Smooth muscle cell (in vitro differentiated cells): Measurements from ENCODE around the gene KCNJ11. TPM values are rescaled to one million over a fixed set of nuclear protein-coding genes. Genes with fewer than 3 reads are reported as not detected.

Experiments used
- DNase-seq: peaks from one replicate; lab custom pipeline; 2025; ENCODE audit not compliant: unreplicated experiment; lab: John Stamatoyannopoulos, UW
- H2AFZ ChIP-seq: fragments of 200-600 bp; sonication (generic); 2 replicates; pipeline ENCODE4 v1.6.0; 2016; ENCODE audit warnings: antibody characterized with exemption, low read depth, mild to moderate bottlenecking
- H3F3A ChIP-seq: fragments of 200-600 bp; sonication (generic); 2 replicates; pipeline ENCODE4 v1.6.0; 2017; ENCODE audit warnings: antibody characterized with exemption, low read depth
- H3K27ac ChIP-seq: fragments of 200-600 bp; sonication (generic); 2 replicates; pipeline ENCODE4 v1.5.1; 2016; ENCODE audit warnings: low read depth, mild to moderate bottlenecking
- H3K27me3 ChIP-seq: fragments of 200-600 bp; sonication (generic); 2 replicates; pipeline ENCODE4 v1.6.1; 2016; ENCODE audit warnings: low read depth, mild to moderate bottlenecking
- H3K36me3 ChIP-seq: fragments of 200-600 bp; sonication (generic); 2 replicates; pipeline ENCODE4 v1.5.1; 2016; ENCODE audit warnings: low read depth
- H3K4me1 ChIP-seq: fragments of 200-600 bp; sonication (generic); 2 replicates; pipeline ENCODE4 v1.5.1; 2016; ENCODE audit warnings: low read depth
- H3K4me2 ChIP-seq: fragments of 200-600 bp; sonication (generic); 2 replicates; pipeline ENCODE4 v1.6.0; 2016; ENCODE audit warnings: mild to moderate bottlenecking
- H3K4me3 ChIP-seq: fragments of 200-600 bp; sonication (generic); 2 replicates; pipeline ENCODE4 v1.5.1; 2016; ENCODE audit warnings: mild to moderate bottlenecking
- H3K79me2 ChIP-seq: fragments of 200-600 bp; sonication (generic); 2 replicates; pipeline ENCODE4 v1.6.0; 2016; ENCODE audit warnings: low read depth, mild to moderate bottlenecking
- H3K9ac ChIP-seq: fragments of 200-600 bp; sonication (generic); 2 replicates; pipeline ENCODE4 v1.6.0; 2016; ENCODE audit warnings: low read depth
- H3K9me3 ChIP-seq: fragments of 200-600 bp; sonication (generic); replicated peaks from 2 replicates; pipeline ENCODE4 v1.5.1; 2016; ENCODE audit warnings: low read depth
- H4K20me1 ChIP-seq: fragments of 200-600 bp; sonication (generic); 2 replicates; pipeline ENCODE4 v1.6.0; 2016; ENCODE audit warnings: low read depth
- WGBS: methylation state at CpG from one replicate; pipeline ENCODE4 v1.1.7; 2016; ENCODE audit warnings: low lambda C conversion rate; 5-methylcytosine and 5-hydroxymethylcytosine counted together
- polyA plus RNA-seq: library from polyadenylated mRNA; unstranded; fragments of >200 nt; fragmentation: Nextera tagmentation; extraction: Ambion mirVana; gene quantifications from 2 replicates; pipeline ENCODE4 v1.2.1, GENCODE V29; 2016
- total RNA-seq: library from RNA; depleted of rRNA; stranded (reverse); fragments of >200 nt; gene quantifications from 2 replicates; pipeline ENCODE4 v1.2.3, GENCODE V29; 2014
- TF ChIP-seq, protein P1 (sequence below): fragments of 200-600 bp; sonication (generic); IDR thresholded peaks from 2 replicates; pipeline ENCODE4 v1.5.1; 2017; ENCODE audit warnings: borderline replicate concordance, mild to moderate bottlenecking, antibody characterized with exemption; ENCODE audit not compliant: insufficient read depth, poor library complexity, severe bottlenecking

KCNJ11 gene
- total RNA-seq, result 0.22 TPM in 1 of 2 replicates, not detected in the other
- polyA plus RNA-seq, result not detected in 2 replicates

DNA sequence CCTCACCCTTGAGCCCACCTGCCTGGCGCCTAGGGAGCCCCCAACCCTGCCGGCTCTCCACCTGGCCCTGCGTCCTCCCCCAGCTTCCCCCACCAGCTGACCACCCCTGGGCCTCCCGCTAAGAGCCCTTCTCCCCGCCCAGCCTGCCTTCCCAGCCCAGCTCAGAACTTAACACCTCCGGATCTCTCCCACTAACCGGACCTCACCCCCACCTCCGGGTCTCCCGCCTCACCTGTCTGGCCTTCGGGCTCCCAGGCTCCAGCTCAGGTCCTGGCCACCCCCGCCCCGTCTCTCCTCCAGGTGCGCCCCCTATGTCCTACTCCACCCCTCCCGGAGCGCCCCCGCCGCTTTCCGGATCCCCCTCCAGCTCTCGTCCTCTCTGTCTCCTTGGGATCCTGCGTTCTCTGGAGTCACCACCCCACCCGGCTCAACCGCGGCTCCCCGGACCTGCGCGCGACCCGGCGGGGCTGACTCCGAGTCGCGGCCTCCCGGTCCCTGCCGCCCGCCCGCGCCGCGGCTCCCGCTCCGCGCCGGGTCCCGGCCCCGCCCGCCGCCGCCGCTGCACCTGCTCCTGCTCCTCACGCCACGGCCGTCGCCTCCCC is at the start of gene KCNJ11:
Gene KCNJ11, minus strand, starts transcription at position 51 of the 602 bp plus-strand sequence. CDS start 568 bp downstream, outside the sequence.
- Histone ChIP-seq H3K4me2 (peak within 1 kb of the TSS; percentile 81), H3K27ac (no peak within 1 kb of the TSS), H2AFZ (no peak within 1 kb of the TSS), H3K4me1 (no peaks in the 10 kb centered on the region), H3K27me3 (peaks cover 38% of the 10 kb centered on the region), H3K9ac (no peak within 1 kb of the TSS), H3K9me3 (no peaks in the 10 kb centered on the region), H3K4me3 (peak within 1 kb of the TSS; percentile 53), H3K36me3 (no peaks in the 10 kb centered on the region), H4K20me1 (no peaks in the 10 kb centered on the region), H3K79me2 (no peaks in the 10 kb centered on the region), H3F3A (no peaks in the 10 kb centered on the region)
- TF ChIP-seq, protein P1, sequence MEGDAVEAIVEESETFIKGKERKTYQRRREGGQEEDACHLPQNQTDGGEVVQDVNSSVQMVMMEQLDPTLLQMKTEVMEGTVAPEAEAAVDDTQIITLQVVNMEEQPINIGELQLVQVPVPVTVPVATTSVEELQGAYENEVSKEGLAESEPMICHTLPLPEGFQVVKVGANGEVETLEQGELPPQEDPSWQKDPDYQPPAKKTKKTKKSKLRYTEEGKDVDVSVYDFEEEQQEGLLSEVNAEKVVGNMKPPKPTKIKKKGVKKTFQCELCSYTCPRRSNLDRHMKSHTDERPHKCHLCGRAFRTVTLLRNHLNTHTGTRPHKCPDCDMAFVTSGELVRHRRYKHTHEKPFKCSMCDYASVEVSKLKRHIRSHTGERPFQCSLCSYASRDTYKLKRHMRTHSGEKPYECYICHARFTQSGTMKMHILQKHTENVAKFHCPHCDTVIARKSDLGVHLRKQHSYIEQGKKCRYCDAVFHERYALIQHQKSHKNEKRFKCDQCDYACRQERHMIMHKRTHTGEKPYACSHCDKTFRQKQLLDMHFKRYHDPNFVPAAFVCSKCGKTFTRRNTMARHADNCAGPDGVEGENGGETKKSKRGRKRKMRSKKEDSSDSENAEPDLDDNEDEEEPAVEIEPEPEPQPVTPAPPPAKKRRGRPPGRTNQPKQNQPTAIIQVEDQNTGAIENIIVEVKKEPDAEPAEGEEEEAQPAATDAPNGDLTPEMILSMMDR, result no peak
- 7% methylated on average over 25 of the region's 53 CpGs for WGBS
- DNase-seq, result no peak

DNA sequence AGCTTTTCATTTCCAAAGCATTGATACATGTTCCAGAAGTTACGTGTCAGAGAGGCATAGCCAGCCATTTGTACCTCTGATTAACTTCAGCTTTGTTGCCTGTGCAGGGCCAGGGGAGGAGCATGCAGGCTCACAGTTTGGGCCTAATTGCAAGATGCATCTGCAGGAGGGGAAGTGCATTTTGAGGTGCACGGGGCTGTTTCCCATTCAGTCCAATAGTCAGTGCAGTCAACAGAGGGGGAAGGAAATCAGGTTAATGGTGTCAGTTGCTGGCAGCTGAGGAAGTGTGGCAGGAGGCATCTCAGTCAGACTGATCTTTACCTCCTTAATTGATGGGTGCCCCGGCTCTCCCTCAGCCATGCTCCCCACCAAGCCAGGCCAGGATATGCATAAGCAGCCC is 48.9 kb upstream of the KCNJ11 start:
- WGBS, result 98% methylated on average over 3 of the region's 3 CpGs
- no peak overlapping the region for H2AFZ ChIP-seq
- H3K4me1 ChIP-seq, result peaks cover 8% of the 10 kb centered on the region
- H4K20me1 ChIP-seq, result peaks cover 5% of the 10 kb centered on the region
- H3K27me3 ChIP-seq, result peaks cover 64% of the 10 kb centered on the region
- no peaks in the 10 kb centered on the region for H3K9me3 ChIP-seq
- DNase-seq, result no peak
- no peaks in the 10 kb centered on the region for H3K36me3 ChIP-seq
- no peak overlapping the region for H3K4me2 ChIP-seq
- no peaks in the 10 kb centered on the region for H3K79me2 ChIP-seq
- TF ChIP-seq, protein P1, result no peak
- no peak overlapping the region for H3K4me3 ChIP-seq
- no peak overlapping the region for H3K9ac ChIP-seq
- no peak overlapping the region for H3K27ac ChIP-seq
- H3F3A ChIP-seq, result peaks cover 6% of the 10 kb centered on the region

DNA sequence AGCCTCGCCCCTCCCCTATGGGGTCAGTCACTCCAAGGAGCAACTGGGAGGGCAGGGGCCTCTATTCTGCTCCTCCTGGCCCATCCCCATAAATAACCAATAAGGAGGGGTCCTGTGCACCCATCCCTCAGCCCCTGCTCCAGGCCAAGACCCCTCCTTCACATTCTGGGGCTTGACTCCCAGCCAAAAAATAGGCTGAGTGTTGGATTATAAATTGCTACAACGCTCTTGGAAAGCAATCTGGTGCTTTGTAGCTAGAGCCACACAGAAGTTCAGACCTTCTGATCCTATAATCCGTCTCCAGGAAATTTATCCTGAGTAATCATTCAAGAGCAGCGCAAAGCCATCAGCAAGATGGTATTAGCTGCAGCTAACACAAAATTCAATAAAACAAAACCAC is 45.6 kb upstream of the KCNJ11 start:
- no peak overlapping the region for H3K27ac ChIP-seq
- H3F3A ChIP-seq, result peaks cover 6% of the 10 kb centered on the region
- peaks cover 55% of the 10 kb centered on the region for H3K27me3 ChIP-seq
- no peak overlapping the region for H3K9ac ChIP-seq
- peaks cover 8% of the 10 kb centered on the region for H3K4me1 ChIP-seq
- peaks cover 5% of the 10 kb centered on the region for H4K20me1 ChIP-seq
- no peaks in the 10 kb centered on the region for H3K36me3 ChIP-seq
- no peak overlapping the region for H2AFZ ChIP-seq
- 41% methylated on average over 4 of the region's 4 CpGs for WGBS
- H3K4me2 ChIP-seq, result peak overlapping the region; percentile 17
- no peak overlapping the region for H3K4me3 ChIP-seq
- H3K9me3 ChIP-seq, result no peaks in the 10 kb centered on the region
- TF ChIP-seq, protein P1, result no peak
- no peak for DNase-seq
- H3K79me2 ChIP-seq, result no peaks in the 10 kb centered on the region

DNA sequence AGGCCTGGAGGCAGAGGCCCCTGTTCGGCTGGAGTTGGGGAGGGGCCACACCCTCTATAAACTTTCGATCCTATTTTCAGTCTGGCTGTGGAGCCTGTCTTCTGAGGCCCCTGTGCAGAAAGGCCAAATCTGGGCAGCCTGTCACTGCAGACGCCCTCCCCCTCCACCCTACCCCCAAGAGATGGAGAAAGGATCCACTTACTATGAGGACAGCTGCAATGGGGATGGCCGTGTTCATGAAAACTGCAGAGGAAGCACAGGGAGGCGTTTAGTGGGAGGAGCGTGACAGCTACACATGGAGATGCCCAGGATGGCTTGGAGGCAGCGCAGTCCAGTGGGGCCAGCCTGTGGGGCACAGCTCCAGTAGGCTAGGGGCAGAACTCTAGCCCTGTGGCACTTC is 43.5 kb upstream of the KCNJ11 start:
- Histone ChIP-seq H3F3A (peaks cover 6% of the 10 kb centered on the region), H3K4me3 (no peak overlapping the region), H3K4me1 (peaks cover 8% of the 10 kb centered on the region), H3K4me2 (no peak overlapping the region), H4K20me1 (peaks cover 5% of the 10 kb centered on the region), H3K9ac (no peak overlapping the region), H3K9me3 (no peaks in the 10 kb centered on the region), H3K36me3 (no peaks in the 10 kb centered on the region), H3K27ac (no peak overlapping the region), H3K27me3 (peaks cover 52% of the 10 kb centered on the region), H2AFZ (no peak overlapping the region), H3K79me2 (no peaks in the 10 kb centered on the region)
- WGBS, result 73% methylated on average over 7 of the region's 7 CpGs
- TF ChIP-seq, protein P1, result no peak
- no peak for DNase-seq
